K562 (cell line): ENCODE measurements around the gene SLC25A4. TPM values are rescaled to one million over a fixed set of nuclear protein-coding genes. Genes with fewer than 3 reads are reported as not detected.

ENCODE experiments used
- ATAC-seq: fragments of 200-7000 bp; cut with Tn5 transposase; 3 replicates; pipeline ENCODE4 v1.9.1; 2020; ENCODE audit warnings: moderate library complexity
- BruUV-seq: library from RNA; stranded (reverse); fragments of 400-500 nt; replicated peaks from 2 replicates; lab custom pipeline; 2021; lab: Mats Ljungman, UMichigan
- CTCF ChIA-PET: fragments of 300-600 bp; formaldehyde crosslinking; extraction: SDS; loops from one replicate; lab custom pipeline; 2021; ENCODE audit warnings: low intra/inter-chr PET ratio; lab: Yijun Ruan, JAX
- POLR2A ChIA-PET: fragments of 300-600, 350-650 bp; sonication (Branson Sonifier 250); formaldehyde crosslinking; extraction: SDS; loops from one replicate; lab custom pipeline; 2021; ENCODE audit warnings: antibody characterized with exemption, inconsistent platforms; lab: Yijun Ruan, JAX
- DNase-seq, 4 experiments: peaks; one replicate each; pipeline versions ENCODE4 v3.0.0 to v3.0.0-alpha.2; 2011 to 2018; ENCODE audit warnings: low spot score in 3 of 4, mixed read lengths in 3 of 4; ENCODE audit errors: extremely low read depth in 1 of 4
- FAIRE-seq: peaks from 2 replicates; lab custom pipeline; 2011; peaks lifted over from hg19 to GRCh38; lab: Jason Lieb, UNC
- H2AFZ ChIP-seq: 2 replicates; pipeline ENCODE4 v1.6.0; 2011; ENCODE audit warnings: low read depth, low read length, control low read depth, inconsistent platforms
- H3K27ac ChIP-seq: fragments of 200-600 bp; 3 replicates; pipeline ENCODE4 v1.8.0; 2011; ENCODE audit warnings: low read depth, mild to moderate bottlenecking, control low read depth, inconsistent platforms, low read length, moderate library complexity, mixed read lengths; ENCODE audit errors: extremely low read depth
- H3K27me3 ChIP-seq, 2 experiments: fragments of 300-600 bp in 1 of 2; 2 replicates in 1 of 2; 3 replicates in 1 of 2; pipeline versions ENCODE4 v1.6.0 to v1.8.0; 2011; ENCODE audit warnings: inconsistent platforms in 2 of 2, low read length in 2 of 2, mild to moderate bottlenecking in 1 of 2, mixed read lengths in 1 of 2, moderate library complexity in 1 of 2; ENCODE audit not compliant: control insufficient read depth in 2 of 2, insufficient read depth in 2 of 2
- H3K36me3 ChIP-seq: fragments of 300-600 bp; 3 replicates; pipeline ENCODE4 v1.8.0; 2011; ENCODE audit warnings: mild to moderate bottlenecking, low read length, inconsistent platforms; ENCODE audit not compliant: control insufficient read depth, insufficient read depth
- H3K4me1 ChIP-seq, 2 experiments: fragments of 200-600 bp in 1 of 2; replicated peaks in 1 of 2; 2 replicates in 1 of 2; 3 replicates in 1 of 2; pipeline versions ENCODE4 v1.5.1 to v1.8.0; 2011; ENCODE audit warnings: inconsistent platforms in 2 of 2, low read length in 2 of 2, mild to moderate bottlenecking in 1 of 2, mixed read lengths in 1 of 2, moderate library complexity in 1 of 2; ENCODE audit not compliant: control insufficient read depth in 2 of 2, insufficient read depth in 2 of 2
- H3K4me2 ChIP-seq: 2 replicates; pipeline ENCODE4 v1.6.1; 2011; ENCODE audit warnings: low read length, control low read depth, inconsistent platforms, mixed read lengths; ENCODE audit not compliant: insufficient read depth
- H3K4me3 ChIP-seq: fragments of 200-600 bp; sonication (generic), shearing (Covaris generic); 2 replicates; pipeline ENCODE4 v1.5.1; 2016; ENCODE audit warnings: control low read depth, inconsistent platforms
- H3K79me2 ChIP-seq: fragments of 200-600 bp; 3 replicates; pipeline ENCODE4 v1.8.0; 2011; ENCODE audit warnings: low read length, inconsistent platforms; ENCODE audit not compliant: control insufficient read depth, insufficient read depth
- H3K9ac ChIP-seq, 2 experiments: 2 replicates each; pipeline versions ENCODE4 v1.6.0 to v1.6.1; 2011; ENCODE audit warnings: low read depth in 2 of 2, low read length in 2 of 2, control low read depth in 1 of 2, inconsistent platforms in 1 of 2, mild to moderate bottlenecking in 1 of 2, mixed read lengths in 1 of 2; ENCODE audit not compliant: insufficient read depth in 1 of 2
- H3K9me1 ChIP-seq: one replicate; pipeline ENCODE4 v1.6.0; 2011; ENCODE audit warnings: inconsistent platforms, mild to moderate bottlenecking, low read length, moderate library complexity; ENCODE audit not compliant: control insufficient read depth, insufficient read depth
- H3K9me3 ChIP-seq: replicated peaks from 2 replicates; pipeline ENCODE4 v1.5.1; 2011; ENCODE audit warnings: low read depth, low read length, inconsistent platforms; ENCODE audit not compliant: control insufficient read depth, insufficient read depth
- H4K20me1 ChIP-seq: replicated peaks from 2 replicates; pipeline ENCODE4 v1.6.1; 2011; ENCODE audit warnings: low read length, inconsistent platforms, mixed read lengths; ENCODE audit not compliant: control insufficient read depth, insufficient read depth
- ATF4 ChIP-seq: fragments of 450-650 bp; formaldehyde crosslinking; IDR thresholded peaks from 2 replicates; pipeline ENCODE4 v1.4.0; 2022; ENCODE audit warnings: mild to moderate bottlenecking, moderate library complexity
- BRF2 ChIP-seq: IDR thresholded peaks from 3 replicates; pipeline ENCODE4 v1.6.1; 2011; ENCODE audit warnings: borderline replicate concordance, mild to moderate bottlenecking; ENCODE audit not compliant: insufficient read length, insufficient read depth
- CTBP1 ChIP-seq: fragments of 450-650 bp; IDR thresholded peaks from 2 replicates; pipeline ENCODE4 v1.6.1; 2016; ENCODE audit warnings: borderline replicate concordance
- EP300 ChIP-seq: IDR thresholded peaks from 2 replicates; pipeline ENCODE4 v1.6.1; 2012; ENCODE audit warnings: low read length, improper control_type of control experiment
- HDAC6 ChIP-seq: IDR thresholded peaks from 2 replicates; pipeline ENCODE4 v1.6.1; 2012; ENCODE audit warnings: low read depth, mild to moderate bottlenecking, control low read depth, inconsistent platforms, low read length, moderate library complexity
- HIVEP1 ChIP-seq: fragments of 250-450 bp; sonication (Bioruptor Pico); IDR thresholded peaks from 2 replicates; pipeline ENCODE4 v1.4.0; 2020; ENCODE audit warnings: mild to moderate bottlenecking
- HNRNPLL ChIP-seq: fragments of 200-400 bp; formaldehyde crosslinking; IDR thresholded peaks from 2 replicates; pipeline ENCODE4 v1.6.1; 2017; ENCODE audit warnings: low read length, low read depth, mild to moderate bottlenecking; ENCODE audit not compliant: poor library complexity, severe bottlenecking
- NFRKB ChIP-seq: fragments of 450-650 bp; IDR thresholded peaks from 2 replicates; pipeline ENCODE4 v1.6.1; 2016; ENCODE audit warnings: low read depth
- PCBP2 ChIP-seq: fragments of 200-400 bp; formaldehyde crosslinking; IDR thresholded peaks from 2 replicates; pipeline ENCODE4 v1.6.1; 2018; ENCODE audit warnings: low read length, low read depth, mild to moderate bottlenecking, moderate library complexity; ENCODE audit not compliant: poor library complexity, severe bottlenecking
- PRPF4 ChIP-seq: fragments of 200-400 bp; formaldehyde crosslinking; IDR thresholded peaks from one replicate; pipeline ENCODE4 v1.6.1; 2017; ENCODE audit warnings: low read length, low read depth, mild to moderate bottlenecking; ENCODE audit not compliant: insufficient read depth, poor library complexity, severe bottlenecking
- RBM39 ChIP-seq: fragments of 200-400 bp; formaldehyde crosslinking; optimal IDR thresholded peaks from 2 replicates; pipeline ENCODE3; 2018; ENCODE audit warnings: low read depth, low read length
- TCF15 ChIP-seq: fragments of 250-450 bp; sonication (Bioruptor Pico); IDR thresholded peaks from 2 replicates; pipeline ENCODE4 v1.8.0; 2022; ENCODE audit warnings: moderate library complexity, mild to moderate bottlenecking, inconsistent platforms
- U2AF1 ChIP-seq: fragments of 200-400 bp; formaldehyde crosslinking; optimal IDR thresholded peaks from 2 replicates; pipeline ENCODE3; 2017; ENCODE audit warnings: mild to moderate bottlenecking, low read depth, low read length, moderate library complexity
- ZNF121 ChIP-seq: sonication (generic); formaldehyde crosslinking; conservative IDR thresholded peaks from 2 replicates; pipeline ENCODE4 v1.8.0; 2022; ENCODE audit warnings: missing genetic modification reagents
- ZNF311 ChIP-seq: fragments of 250-450 bp; sonication (Bioruptor Pico); IDR thresholded peaks from 2 replicates; pipeline ENCODE4 v1.4.0; 2020; ENCODE audit warnings: mild to moderate bottlenecking, moderate library complexity
- WGBS: fragments of 100-300 bp; shearing (Covaris generic); methylation state at CpG from one replicate; pipeline ENCODE4 v1.1.6; 2016; ENCODE audit warnings: low coverage, mixed read lengths; ENCODE audit not compliant: insufficient coverage; ENCODE audit errors: missing lambda C conversion rate; 5-methylcytosine and 5-hydroxymethylcytosine counted together
- in situ Hi-C: fragments of 300-500 bp; cut with MboI; formaldehyde crosslinking; loops from 4 replicates; pipeline ENCODE4 v1.15.0; 2018; ENCODE audit warnings: inconsistent platforms, mixed read lengths
- intact Hi-C: fragments of 100-400 bp; cut with micrococcal nuclease; formaldehyde crosslinking; loops from 2 replicates; pipeline ENCODE4 v1.14.2; 2022
- polyA plus RNA-seq, 8 experiments: library from polyadenylated mRNA; depleted of rRNA in 4 of 8; stranded (reverse) in 5 of 8; unstranded in 3 of 8; fragments of >200 nt; fragmentation: Nextera tagmentation in 2 of 8; fragmentation: Illumina TruSeq in 1 of 8; extraction: Ambion mirVana in 2 of 8; extraction: Trizol in 1 of 8; gene quantifications; 2 replicates each; pipeline versions ENCODE4 v1.2.1 to v1.2.3, GENCODE V29; 2011 to 2014; ENCODE audit warnings: inconsistent platforms in 1 of 8, missing spikeins in 1 of 8
- total RNA-seq, 7 experiments: library from RNA; depleted of rRNA in 6 of 7; stranded (reverse); fragments of >200 nt in 6 of 7; fragmentation: Illumina TruSeq in 2 of 7; extraction: Trizol in 2 of 7; gene quantifications; 2 replicates each; pipeline versions ENCODE4 v1.2.1 to v1.2.3, GENCODE V29; 2011 to 2021; ENCODE audit warnings: low replicate concordance in 1 of 7

The SLC25A4 gene
- total and polyA plus RNA-seq, 9 of the 15 experiments (the other 6 are each of a cell fraction or from before 2014, with no cell fraction given): 8.3 to 28.6 (median 19.5) TPM

GRCh38 chr4:185179488-185179887 is 36.4 kb downstream of the SLC25A4 start (continued):
- TF ChIP-seq HDAC6: no peak
- TF ChIP-seq, all 486 proteins: peak for 0

- no peak overlapping the region for H2AFZ ChIP-seq
- no peaks in the 10 kb centered on the region for H3K9me1 ChIP-seq
- peaks cover 76% of the 10 kb centered on the region for H3K79me2 ChIP-seq
- CTCF ChIA-PET: interaction anchor here (0.6 kb wide), 1 partner anchor 21 kb away, joined by 4 read pairs; no protein-coding TSS in a partner anchor
- H3K36me3 ChIP-seq: peaks cover 33% of the 10 kb centered on the region
- H4K20me1 ChIP-seq: no peaks in the 10 kb centered on the region
- DNase-seq: no peak
- in situ Hi-C loops: no loop called here
- no peak overlapping the region for H3K4me3 ChIP-seq
- no TSS peak for BruUV-seq
- FAIRE-seq: no peak
- H3K27ac ChIP-seq: no peak overlapping the region
- ATAC-seq: no peak
- H3K9me3 ChIP-seq: no peaks in the 10 kb centered on the region
- no peaks in the 10 kb centered on the region; a peak in 1 of 5 replicates for H3K4me1 ChIP-seq
- no peaks in the 10 kb centered on the region for H3K27me3 ChIP-seq
- H3K4me2 ChIP-seq: no peak overlapping the region
- WGBS: 72% methylated on average over 2 of the region's 2 CpGs
- H3K9ac ChIP-seq: no peak overlapping the region
- POLR2A ChIA-PET: no interaction called here
- no peak for TF ChIP-seq ATF4
- no peak for TF ChIP-seq CTBP1
- no peak for TF ChIP-seq TCF15 (CRISPR knock-in tag)
- TF ChIP-seq HIVEP1 (CRISPR knock-in tag): no peak
- no peak for TF ChIP-seq EP300
- TF ChIP-seq PRPF4: no peak
- TF ChIP-seq NFRKB: no peak
- TF ChIP-seq RBM39: no peak
- TF ChIP-seq BRF2: no peak
- no peak for TF ChIP-seq PCBP2
- TF ChIP-seq HNRNPLL: no peak
- no peak for TF ChIP-seq ZNF311 (CRISPR knock-in tag)
- no peak for TF ChIP-seq ZNF121
- no peak for TF ChIP-seq U2AF1
- intact Hi-C loops: loop anchor here (2.0 kb wide), 2 partner anchors 47 to 143 kb away; no protein-coding TSS in a partner anchor
Measured at GRCh38 chr4:185182239-185182638, 39.2 kb downstream of the SLC25A4 start.
